Thyroid gland (tissue), 4 donors: ENCODE data around the gene AKNA.

Experiments
- POLR2A ChIP-seq, 2 donors: fragments of 450-650 bp; IDR thresholded peaks; one replicate each; pipeline ENCODE4 v1.6.1; 2017; ENCODE audit warnings: antibody characterized with exemption in 2 of 2, mild to moderate bottlenecking in 2 of 2, moderate library complexity in 1 of 2
- TF ChIP-seq, protein P1 (sequence below), 6 experiments: fragments of 200-600 bp in 3 of 6; fragments of 450-650 bp in 3 of 6; sonication (generic) in 3 of 6; IDR thresholded peaks; one replicate each; pipeline ENCODE4 v1.5.1; 2016 to 2019; ENCODE audit warnings: antibody characterized with exemption in 6 of 6, mild to moderate bottlenecking in 2 of 6, inconsistent platforms in 1 of 6, moderate library complexity in 1 of 6

DNA sequence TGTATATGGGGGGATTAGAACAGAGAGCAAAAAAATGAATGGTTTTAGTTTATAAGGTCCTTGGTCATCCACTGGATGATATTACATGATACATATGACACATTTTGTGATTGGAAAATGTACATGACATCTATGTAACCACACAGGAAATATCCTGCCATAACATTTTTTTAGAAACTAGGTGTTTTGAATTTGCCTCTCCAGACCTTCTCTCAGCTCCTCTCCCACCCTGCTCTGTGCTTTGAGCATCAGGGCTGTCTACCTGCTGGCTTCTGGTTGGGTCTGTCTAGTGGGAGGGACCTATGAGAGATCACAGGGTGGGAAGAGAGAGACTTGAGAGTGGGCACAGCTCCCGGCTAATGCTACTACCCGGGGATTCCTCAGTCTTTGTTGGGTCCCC lies 24.4 kb downstream of the AKNA start:
- TF ChIP-seq, protein P1, sequence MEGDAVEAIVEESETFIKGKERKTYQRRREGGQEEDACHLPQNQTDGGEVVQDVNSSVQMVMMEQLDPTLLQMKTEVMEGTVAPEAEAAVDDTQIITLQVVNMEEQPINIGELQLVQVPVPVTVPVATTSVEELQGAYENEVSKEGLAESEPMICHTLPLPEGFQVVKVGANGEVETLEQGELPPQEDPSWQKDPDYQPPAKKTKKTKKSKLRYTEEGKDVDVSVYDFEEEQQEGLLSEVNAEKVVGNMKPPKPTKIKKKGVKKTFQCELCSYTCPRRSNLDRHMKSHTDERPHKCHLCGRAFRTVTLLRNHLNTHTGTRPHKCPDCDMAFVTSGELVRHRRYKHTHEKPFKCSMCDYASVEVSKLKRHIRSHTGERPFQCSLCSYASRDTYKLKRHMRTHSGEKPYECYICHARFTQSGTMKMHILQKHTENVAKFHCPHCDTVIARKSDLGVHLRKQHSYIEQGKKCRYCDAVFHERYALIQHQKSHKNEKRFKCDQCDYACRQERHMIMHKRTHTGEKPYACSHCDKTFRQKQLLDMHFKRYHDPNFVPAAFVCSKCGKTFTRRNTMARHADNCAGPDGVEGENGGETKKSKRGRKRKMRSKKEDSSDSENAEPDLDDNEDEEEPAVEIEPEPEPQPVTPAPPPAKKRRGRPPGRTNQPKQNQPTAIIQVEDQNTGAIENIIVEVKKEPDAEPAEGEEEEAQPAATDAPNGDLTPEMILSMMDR (IDR thresholded peaks at IDR 0.05), result no peak
- TF ChIP-seq POLR2A (IDR thresholded peaks at IDR 0.05), result no peak
